Erythroblast (primary cell): Measurements from ENCODE around the gene GSDME.

Experiments
- GATA1 ChIP-seq: IDR thresholded peaks from 2 replicates; pipeline ENCODE4 v1.6.1; 2011; ENCODE audit warnings: low read depth, mild to moderate bottlenecking, control low read depth, low read length, moderate library complexity
- POLR2A ChIP-seq: IDR thresholded peaks from 2 replicates; pipeline ENCODE4 v1.6.1; 2011; ENCODE audit warnings: mild to moderate bottlenecking, low read length

- no peak for TF ChIP-seq POLR2A
- TF ChIP-seq GATA1: no peak
Measured at GRCh38 chr7:24743471-24743870, 13.8 kb downstream of the GSDME start.
